NB4 (cell line): Measurements from ENCODE around the gene IL17B.

Experiments used
- DNase-seq: peaks from one replicate; pipeline ENCODE4 v3.0.0; 2010; ENCODE audit warnings: low read depth
- H3K4me3 ChIP-seq: one replicate; pipeline ENCODE4 v1.5.1; 2011; ENCODE audit warnings: mild to moderate bottlenecking, low read depth, low read length, moderate library complexity
- CTCF ChIP-seq: IDR thresholded peaks from one replicate; pipeline ENCODE4 v1.5.1; 2012; ENCODE audit warnings: low read depth, low read length
- MAX ChIP-seq: IDR thresholded peaks from 2 replicates; pipeline ENCODE4 v1.6.1; 2011; ENCODE audit warnings: low read depth, low read length
- MYC ChIP-seq: IDR thresholded peaks from 2 replicates; pipeline ENCODE4 v1.6.1; 2011; ENCODE audit warnings: low read depth, low read length
- POLR2A ChIP-seq: IDR thresholded peaks from 2 replicates; pipeline ENCODE4 v1.6.1; 2011; ENCODE audit warnings: mild to moderate bottlenecking; ENCODE audit not compliant: insufficient read length; ENCODE audit errors: extremely low read depth

The IL17B gene

GRCh38 chr5:149408252-149409099 is 29.4 kb upstream of the IL17B start:
- no peak for TF ChIP-seq MAX
- TF ChIP-seq POLR2A, result no peak
- no peak for TF ChIP-seq CTCF
- TF ChIP-seq MYC, result no peak
- DNase-seq, result no peak
- H3K4me3 ChIP-seq, result no peak overlapping the region

- no peak for TF ChIP-seq MAX
- TF ChIP-seq CTCF, result no peak
- no peak for TF ChIP-seq POLR2A
- no peak for TF ChIP-seq MYC
These were observed 28.5 kb upstream of the IL17B start for GRCh38 chr5:149407323-149408251.

GRCh38 chr5:149406979-149407306 is 27.9 kb upstream of the IL17B start:
- TF ChIP-seq MAX, result no peak
- no peak for TF ChIP-seq CTCF
- TF ChIP-seq MYC, result no peak
- no peak for TF ChIP-seq POLR2A
- no peak overlapping the region for H3K4me3 ChIP-seq
- DNase-seq, result no peak

More at GRCh38 chr5:149407323-149408251, 28.5 kb upstream of the IL17B start:
- no peak for DNase-seq
- no peak overlapping the region for H3K4me3 ChIP-seq

- H3K4me3 ChIP-seq, result no peak overlapping the region
- TF ChIP-seq CTCF, result no peak
- TF ChIP-seq MAX, result no peak
- TF ChIP-seq POLR2A, result no peak
- no peak for TF ChIP-seq MYC
- DNase-seq, result peak; percentile 36
These were observed 27.3 kb upstream of the IL17B start for GRCh38 chr5:149406203-149406978.

GRCh38 chr5:149405550-149406202 is 26.6 kb upstream of the IL17B start:
- TF ChIP-seq CTCF, result no peak
- TF ChIP-seq MAX, result no peak
- TF ChIP-seq MYC, result no peak
- no peak for TF ChIP-seq POLR2A
- H3K4me3 ChIP-seq, result no peak overlapping the region
- DNase-seq, result peak; percentile 34
